H1 (cell line): Measurements from ENCODE around the gene RFNG. TPM values are rescaled to one million over a fixed set of nuclear protein-coding genes. Genes with fewer than 3 reads are reported as not detected.

ENCODE experiments used
- CTCF ChIA-PET: fragments of 300-600 bp; sonication (Branson Sonifier 250); formaldehyde crosslinking; loops from one replicate; lab custom pipeline; 2021; ENCODE audit not compliant: partially characterized antibody; lab: Charles Lee
- POLR2A ChIA-PET: fragments of 300-600 bp; sonication (Branson Sonifier 250); formaldehyde crosslinking; loops from one replicate; lab custom pipeline; 2021; ENCODE audit warnings: inconsistent platforms; ENCODE audit not compliant: partially characterized antibody; lab: Charles Lee
- DNase-seq, 2 experiments: peaks; one replicate each; pipeline versions ENCODE4 v3.0.0 to v3.0.0-alpha.2; 2010 to 2022; ENCODE audit warnings: low spot score in 2 of 2, low read depth in 1 of 2, mixed read lengths in 1 of 2
- FAIRE-seq: peaks from 2 replicates; lab custom pipeline; 2011; peaks lifted over from hg19 to GRCh38; lab: Jason Lieb, UNC
- H2AFZ ChIP-seq: 2 replicates; pipeline ENCODE4 v1.8.1; 2012; ENCODE audit warnings: low read length, inconsistent platforms
- H2AK5ac ChIP-seq: 2 replicates; pipeline ENCODE4 v1.6.1; 2013; ENCODE audit warnings: low read depth, low read length
- H2BK120ac ChIP-seq: replicated peaks from 2 replicates; pipeline ENCODE3; 2013; ENCODE audit warnings: low read depth, low read length, inconsistent platforms
- H2BK12ac ChIP-seq: 2 replicates; pipeline ENCODE4 v1.6.1; 2013; ENCODE audit warnings: low read depth, low read length
- H2BK15ac ChIP-seq: 2 replicates; pipeline ENCODE4 v1.6.1; 2013; ENCODE audit warnings: low read length
- H2BK20ac ChIP-seq: 2 replicates; pipeline ENCODE4 v1.6.1; 2013; ENCODE audit warnings: low read length
- H2BK5ac ChIP-seq: 2 replicates; pipeline ENCODE4 v1.6.1; 2013; ENCODE audit warnings: low read depth, low read length
- H3K14ac ChIP-seq: 2 replicates; pipeline ENCODE4 v1.6.1; 2013; ENCODE audit warnings: inconsistent platforms; ENCODE audit not compliant: insufficient read length
- H3K18ac ChIP-seq: 2 replicates; pipeline ENCODE4 v1.6.1; 2013; ENCODE audit warnings: low read length; ENCODE audit errors: extremely low read depth
- H3K23ac ChIP-seq: 2 replicates; pipeline ENCODE4 v1.6.1; 2013; ENCODE audit warnings: inconsistent platforms; ENCODE audit not compliant: insufficient read length
- H3K23me2 ChIP-seq: 2 replicates; pipeline ENCODE4 v1.6.1; 2013; ENCODE audit warnings: low read depth, low read length
- H3K27ac ChIP-seq: 2 replicates; pipeline ENCODE4 v1.6.1; 2011; ENCODE audit warnings: low read depth, low read length, inconsistent platforms
- H3K27me3 ChIP-seq, 4 experiments: replicated peaks in 1 of 4; 1 replicate in 1 of 4; 2 replicates in 3 of 4; pipeline versions ENCODE4 v1.6.1 to v1.8.1; 2011 to 2013; ENCODE audit warnings: low read length in 3 of 4, mild to moderate bottlenecking in 3 of 4, inconsistent platforms in 2 of 4, mixed read lengths in 2 of 4, moderate library complexity in 1 of 4; ENCODE audit not compliant: control insufficient read depth in 3 of 4, insufficient read depth in 3 of 4; ENCODE audit errors: extremely low read depth in 1 of 4
- H3K36me3 ChIP-seq, 4 experiments: 2 replicates each; pipeline versions ENCODE4 v1.6.1 to v1.8.1; 2011 to 2013; ENCODE audit warnings: mild to moderate bottlenecking in 4 of 4, low read length in 3 of 4, moderate library complexity in 2 of 4, control low read depth in 1 of 4, inconsistent platforms in 1 of 4; ENCODE audit not compliant: insufficient read depth in 4 of 4, control insufficient read depth in 2 of 4
- H3K4ac ChIP-seq: replicated peaks from 2 replicates; pipeline ENCODE3; 2013; ENCODE audit warnings: low read length, low read depth, mixed read lengths, inconsistent platforms; ENCODE audit not compliant: insufficient read length
- H3K4me1 ChIP-seq, 4 experiments: replicated peaks in 1 of 4; 1 replicate in 1 of 4; 2 replicates in 3 of 4; pipeline versions ENCODE4 v1.6.1 to v1.8.1; 2011 to 2013; ENCODE audit warnings: low read length in 3 of 4, inconsistent platforms in 2 of 4, mixed read lengths in 1 of 4; ENCODE audit not compliant: insufficient read depth in 4 of 4, control insufficient read depth in 3 of 4
- H3K4me2 ChIP-seq, 2 experiments: 2 replicates each; pipeline versions ENCODE4 v1.6.1 to v1.8.1; 2011 to 2013; ENCODE audit warnings: low read depth in 2 of 2, low read length in 2 of 2, control low read depth in 1 of 2, inconsistent platforms in 1 of 2, mild to moderate bottlenecking in 1 of 2; ENCODE audit not compliant: insufficient read depth in 1 of 2
- H3K4me3 ChIP-seq, 4 experiments: fragments of 200-600, 300-600 bp in 1 of 4; sonication (generic), shearing (Covaris generic), sonication (Bioruptor Twin) in 1 of 4; 2 replicates each; pipeline versions ENCODE4 v1.5.1 to v1.8.1; 2011 to 2016; ENCODE audit warnings: low read length in 4 of 4, low read depth in 3 of 4, control low read depth in 2 of 4, inconsistent platforms in 2 of 4, mild to moderate bottlenecking in 2 of 4, mixed read lengths in 1 of 4, moderate library complexity in 1 of 4; ENCODE audit not compliant: insufficient read depth in 2 of 4; ENCODE audit errors: extremely low read depth in 1 of 4
- H3K56ac ChIP-seq: replicated peaks from 2 replicates; pipeline ENCODE3; 2013; ENCODE audit warnings: low read depth, mild to moderate bottlenecking, mixed read lengths, low read length, inconsistent platforms; ENCODE audit not compliant: insufficient read length
- H3K79me1 ChIP-seq: 2 replicates; pipeline ENCODE4 v1.6.1; 2013; ENCODE audit warnings: low read depth, low read length, control low read depth
- H3K79me2 ChIP-seq, 2 experiments: 2 replicates each; pipeline versions ENCODE4 v1.6.1 to v1.8.1; 2012 to 2013; ENCODE audit warnings: low read length in 2 of 2, mild to moderate bottlenecking in 2 of 2, inconsistent platforms in 1 of 2; ENCODE audit not compliant: insufficient read depth in 2 of 2, control insufficient read depth in 1 of 2
- H3K9ac ChIP-seq, 4 experiments: replicated peaks in 1 of 4; 1 replicate in 1 of 4; 2 replicates in 3 of 4; pipeline versions ENCODE4 v1.6.1 to v1.8.1; 2011 to 2013; ENCODE audit warnings: low read depth in 3 of 4, low read length in 3 of 4, control low read depth in 2 of 4, mild to moderate bottlenecking in 2 of 4, moderate library complexity in 2 of 4, inconsistent platforms in 1 of 4; ENCODE audit errors: extremely low read depth in 1 of 4
- H3K9me3 ChIP-seq, 2 experiments: 2 replicates each; pipeline versions ENCODE4 v1.6.1 to v1.8.1; 2012 to 2013; ENCODE audit warnings: mild to moderate bottlenecking in 2 of 2, moderate library complexity in 2 of 2, control low read depth in 1 of 2, inconsistent platforms in 1 of 2, low read depth in 1 of 2, low read length in 1 of 2, mixed read lengths in 1 of 2; ENCODE audit not compliant: insufficient read depth in 2 of 2
- H4K20me1 ChIP-seq, 2 experiments: replicated peaks in 1 of 2; 2 replicates each; pipeline versions ENCODE3 to v1.8.1; 2011 to 2013; ENCODE audit warnings: inconsistent platforms in 2 of 2, low read length in 2 of 2, mild to moderate bottlenecking in 1 of 2; ENCODE audit not compliant: insufficient read depth in 2 of 2, control insufficient read depth in 1 of 2
- H4K5ac ChIP-seq: 2 replicates; pipeline ENCODE4 v1.6.1; 2013; ENCODE audit warnings: low read length, low read depth, mixed read lengths, inconsistent platforms; ENCODE audit not compliant: insufficient read length
- H4K8ac ChIP-seq: 2 replicates; pipeline ENCODE4 v1.8.0; 2013; ENCODE audit warnings: mild to moderate bottlenecking, moderate library complexity, low read length, inconsistent platforms; ENCODE audit not compliant: insufficient read depth; ENCODE audit errors: extremely low read depth
- H4K91ac ChIP-seq: replicated peaks from 2 replicates; pipeline ENCODE3; 2013; ENCODE audit warnings: low read length, mixed read lengths, inconsistent platforms; ENCODE audit not compliant: insufficient read length
- BACH1 ChIP-seq: IDR thresholded peaks from 2 replicates; pipeline ENCODE4 v1.6.1; 2012; ENCODE audit warnings: low read length, improper control_type of control experiment
- CEBPB ChIP-seq: IDR thresholded peaks from 2 replicates; pipeline ENCODE4 v1.6.1; 2012; ENCODE audit warnings: low read depth, low read length
- E2F6 ChIP-seq: IDR thresholded peaks from 2 replicates; pipeline ENCODE4 v1.6.1; 2012; ENCODE audit warnings: inconsistent platforms
- EP300 ChIP-seq, 2 experiments: IDR thresholded peaks; 1 replicate in 1 of 2; 2 replicates in 1 of 2; pipeline ENCODE4 v1.6.1; 2011 to 2012; ENCODE audit warnings: low read depth in 2 of 2, low read length in 2 of 2, mild to moderate bottlenecking in 2 of 2, borderline replicate concordance in 1 of 2, inconsistent platforms in 1 of 2, moderate library complexity in 1 of 2
- JUN ChIP-seq: IDR thresholded peaks from 2 replicates; pipeline ENCODE4 v1.6.1; 2011; ENCODE audit warnings: low read depth, mild to moderate bottlenecking, improper control_type of control experiment, low read length
- JUND ChIP-seq: IDR thresholded peaks from 2 replicates; pipeline ENCODE4 v1.6.1; 2011; ENCODE audit warnings: mild to moderate bottlenecking, improper control_type of control experiment, low read length
- KDM4A ChIP-seq: IDR thresholded peaks from one replicate; pipeline ENCODE4 v1.7.1; 2012; ENCODE audit warnings: low read depth, mild to moderate bottlenecking, moderate library complexity, low read length, inconsistent platforms; ENCODE audit not compliant: severe bottlenecking
- POU5F1 ChIP-seq: IDR thresholded peaks from 2 replicates; pipeline ENCODE4 v1.6.1; 2011; ENCODE audit warnings: low read depth, mild to moderate bottlenecking, low read length, moderate library complexity
- SIRT6 ChIP-seq: IDR thresholded peaks from one replicate; pipeline ENCODE4 v1.7.1; 2012; ENCODE audit warnings: low read length, inconsistent platforms
- SP1 ChIP-seq: IDR thresholded peaks from 2 replicates; pipeline ENCODE4 v1.6.1; 2011; ENCODE audit warnings: low read depth, low read length
- SP2 ChIP-seq: IDR thresholded peaks from 2 replicates; pipeline ENCODE4 v1.6.1; 2012; ENCODE audit warnings: mild to moderate bottlenecking, low read length, inconsistent platforms
- WGBS, 2 experiments: shearing (Covaris generic) in 1 of 2; methylation state at CpG; one replicate each; pipeline versions ENCODE4 v1.1.6 to v1.1.7; 2013 to 2015; ENCODE audit warnings: low lambda C conversion rate in 2 of 2, mixed read lengths in 2 of 2, inconsistent platforms in 1 of 2, low coverage in 1 of 2, missing lambda C conversion rate in 1 of 2; ENCODE audit not compliant: insufficient replicate concordance in 2 of 2, insufficient coverage in 1 of 2, insufficient read length in 1 of 2; ENCODE audit errors: extremely low coverage in 1 of 2, missing lambda C conversion rate in 1 of 2; 5-methylcytosine and 5-hydroxymethylcytosine counted together
- polyA plus RNA-seq, 7 experiments: library from polyadenylated mRNA; depleted of rRNA in 3 of 7; stranded (reverse) in 5 of 7; unstranded in 2 of 7; fragments of >200 nt in 5 of 7; fragments of 200-250 nt in 2 of 7; gene quantifications; 1 replicate in 5 of 7; 2 replicates in 1 of 7; 4 replicates in 1 of 7; pipeline versions ENCODE4 v1.2.1 to v1.2.3, GENCODE V29; 2011 to 2013; ENCODE audit warnings: missing spikeins in 2 of 7, mixed read lengths in 2 of 7
- total RNA-seq: library from RNA; stranded (reverse); fragmentation: NEBNext Ultra II Directional; extraction: Animal tissue kit (Norgen Biotek cat#: 25700); gene quantifications from 2 replicates; pipeline ENCODE4 v1.2.1, GENCODE V29; 2021

RFNG gene
- total and polyA plus RNA-seq, 2 of the 8 experiments (the other 6 are each of a cell fraction or from before 2014, with no cell fraction given) = 26.7 to 28.4 TPM

- no peaks in the 10 kb centered on the region for H3K79me2 ChIP-seq
- H4K5ac ChIP-seq = no peak overlapping the region
- no peak overlapping the region for H3K4ac ChIP-seq
- peaks cover 9% of the 10 kb centered on the region; the same call in 1 of the 2 replicates for H3K79me1 ChIP-seq
- WGBS, 2 experiments = 94% methylated on average over 21 of the region's 39 CpGs; no CpG with 5 or more reads in 1 of the 2 experiments
- no peak overlapping the region for H3K14ac ChIP-seq
- POLR2A ChIA-PET = interaction anchor here (0.9 to 8.8 kb wide), 10 partner anchors 9 to 51 kb away, joined by 3 to 105 read pairs (median 4); partner anchors contain the start of genes DUS1L, FASN and GPS1
- no peak overlapping the region for H2BK5ac ChIP-seq
- no peak overlapping the region for H3K4me2 ChIP-seq
- H3K4me1 ChIP-seq = no peaks in the 10 kb centered on the region
- DNase-seq = no peak
- peak overlapping the region; percentile 51; the same call in 1 of the 2 replicates for H4K8ac ChIP-seq
- H3K18ac ChIP-seq = no peak overlapping the region
- no peak overlapping the region for H3K23ac ChIP-seq
- no peak overlapping the region for H2AFZ ChIP-seq
- H3K23me2 ChIP-seq = no peaks in the 10 kb centered on the region
- H3K4me3 ChIP-seq = no peak overlapping the region
- H2BK12ac ChIP-seq = no peak overlapping the region
- H3K9ac ChIP-seq = no peak overlapping the region
- no peak overlapping the region for H2BK120ac ChIP-seq
- H4K91ac ChIP-seq = no peak overlapping the region
- FAIRE-seq = no peak
- CTCF ChIA-PET = interaction anchor here (0.9 to 2.4 kb wide), 6 partner anchors 8 to 67 kb away, joined by 3 to 8 read pairs (median 3); no protein-coding TSS in a partner anchor
- H3K36me3 ChIP-seq = peaks cover 71 to 98% (median 92%) of the 10 kb centered on the region in 4 experiments
- H2BK20ac ChIP-seq = no peak overlapping the region
- H3K27me3 ChIP-seq = no peaks in the 10 kb centered on the region
- H3K27ac ChIP-seq = no peak overlapping the region
- H4K20me1 ChIP-seq = peaks cover 23 to 78% of the 10 kb centered on the region in 2 experiments
- no peak overlapping the region for H3K56ac ChIP-seq
- no peak overlapping the region for H2BK15ac ChIP-seq
- H3K9me3 ChIP-seq = no peaks in the 10 kb centered on the region
- no peak overlapping the region for H2AK5ac ChIP-seq
- TF ChIP-seq POU5F1 (no peak), CEBPB (no peak), KDM4A (no peak), JUND (no peak), SIRT6 (no peak), BACH1 (no peak), SP2 (no peak), SP1 (no peak), EP300 (IDR thresholded peaks at IDR 0.05; ENCODE audit: borderline replicate concordance in 1 of 2, low read depth in 2 of 2, low read length in 2 of 2) (no peak), E2F6 (no peak), JUN (no peak)
Measured at GRCh38 chr17:82086941-82087906, 35.6 kb upstream of the RFNG start.
